Measurements from ENCODE around the gene FRMPD1. TPM values are rescaled to one million over a fixed set of nuclear protein-coding genes. Genes with fewer than 3 reads are reported as not detected.

FRMPD1 gene
- total RNA-seq, 6 experiments from 2014 or later = 0.10 to 0.74 (median 0.51) TPM

DNA sequence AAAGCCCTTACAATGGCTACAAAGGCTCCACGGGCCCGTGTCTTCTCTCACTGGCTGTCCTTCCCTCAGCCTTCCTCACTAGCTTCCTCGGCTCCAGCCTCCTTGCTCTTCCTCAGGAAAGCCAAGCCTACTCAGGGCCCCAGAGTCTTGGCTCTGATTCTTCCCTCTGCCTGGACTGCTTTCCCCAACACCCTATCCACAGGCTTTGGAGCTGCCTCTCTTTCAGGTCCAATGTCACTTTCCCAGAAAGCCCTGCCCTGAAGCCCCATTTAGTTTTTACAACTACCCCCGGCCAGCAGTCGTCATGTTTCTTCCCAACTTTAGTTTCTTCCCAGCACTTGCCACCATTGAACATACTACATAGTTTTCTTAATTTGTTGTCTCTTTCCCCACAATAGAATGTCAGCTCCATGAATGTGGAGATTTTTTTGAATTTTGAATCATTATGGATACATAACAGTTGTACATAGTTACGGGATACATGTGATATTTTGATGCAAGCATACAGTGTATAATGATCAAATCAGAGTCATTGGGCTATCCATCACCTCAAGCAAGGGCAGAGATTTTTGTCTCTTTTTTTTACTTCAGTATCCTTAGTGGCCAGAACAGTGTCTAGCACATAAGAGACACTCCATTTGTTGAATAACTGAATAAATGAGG lies 40.9 kb upstream of the FRMPD1 start:
- Histone ChIP-seq H3K27ac (no peak overlapping the region), H3K4me3 (no peak overlapping the region), H3K36me3 (no peaks in the 10 kb centered on the region), H3K4me1 (no peaks in the 10 kb centered on the region), H3K27me3 (no peaks in the 10 kb centered on the region), H3K9me3 (peaks cover 0 to 3% (median 0%) of the 10 kb centered on the region in 4 donors)
- ATAC-seq = no peak
- no peak for TF ChIP-seq POLR2A (IDR thresholded peaks at IDR 0.05)
- TF ChIP-seq, protein P1, sequence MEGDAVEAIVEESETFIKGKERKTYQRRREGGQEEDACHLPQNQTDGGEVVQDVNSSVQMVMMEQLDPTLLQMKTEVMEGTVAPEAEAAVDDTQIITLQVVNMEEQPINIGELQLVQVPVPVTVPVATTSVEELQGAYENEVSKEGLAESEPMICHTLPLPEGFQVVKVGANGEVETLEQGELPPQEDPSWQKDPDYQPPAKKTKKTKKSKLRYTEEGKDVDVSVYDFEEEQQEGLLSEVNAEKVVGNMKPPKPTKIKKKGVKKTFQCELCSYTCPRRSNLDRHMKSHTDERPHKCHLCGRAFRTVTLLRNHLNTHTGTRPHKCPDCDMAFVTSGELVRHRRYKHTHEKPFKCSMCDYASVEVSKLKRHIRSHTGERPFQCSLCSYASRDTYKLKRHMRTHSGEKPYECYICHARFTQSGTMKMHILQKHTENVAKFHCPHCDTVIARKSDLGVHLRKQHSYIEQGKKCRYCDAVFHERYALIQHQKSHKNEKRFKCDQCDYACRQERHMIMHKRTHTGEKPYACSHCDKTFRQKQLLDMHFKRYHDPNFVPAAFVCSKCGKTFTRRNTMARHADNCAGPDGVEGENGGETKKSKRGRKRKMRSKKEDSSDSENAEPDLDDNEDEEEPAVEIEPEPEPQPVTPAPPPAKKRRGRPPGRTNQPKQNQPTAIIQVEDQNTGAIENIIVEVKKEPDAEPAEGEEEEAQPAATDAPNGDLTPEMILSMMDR (IDR thresholded peaks at IDR 0.05) = no peak
- no peak for DNase-seq
- 76% methylated on average over 6 of the region's 6 CpGs for WGBS (ENCODE audit: insufficient coverage, low coverage, low lambda C conversion rate, missing lambda C conversion rate)
- intact Hi-C loops (cut with DNase I) = no loop called here

DNA sequence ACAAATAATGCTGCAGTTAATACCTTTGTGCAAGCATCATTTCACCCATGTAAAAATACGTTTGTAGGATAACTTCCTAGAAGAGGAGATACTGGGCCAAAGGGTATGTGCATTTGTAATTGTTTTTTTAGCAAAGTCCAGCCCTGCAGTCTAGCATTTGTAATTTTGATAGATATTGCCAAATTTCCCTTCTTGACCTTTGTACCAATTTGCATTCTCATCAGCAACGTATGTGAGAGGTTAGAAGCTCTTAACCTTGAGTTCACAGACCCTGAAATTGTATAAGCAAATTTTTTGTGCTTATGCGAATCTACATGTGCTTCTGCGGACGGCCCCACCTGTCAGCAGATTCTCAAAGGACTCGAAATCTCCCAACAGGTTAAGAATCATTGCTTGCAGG lies 39.7 kb upstream of the FRMPD1 start:
- Histone ChIP-seq H3K27me3 (no peaks in the 10 kb centered on the region), H3K27ac (no peak overlapping the region), H3K4me3 (no peak overlapping the region), H3K4me1 (no peaks in the 10 kb centered on the region), H3K9me3 (peaks cover 0 to 3% (median 0%) of the 10 kb centered on the region in 4 donors), H3K36me3 (no peaks in the 10 kb centered on the region)
- no peak for TF ChIP-seq POLR2A (IDR thresholded peaks at IDR 0.05)
- TF ChIP-seq, protein P1 (IDR thresholded peaks at IDR 0.05) = no peak
- ATAC-seq (no peak), DNase-seq (no peak)
- 64% methylated on average over 6 of the region's 6 CpGs for WGBS (ENCODE audit: insufficient coverage, low coverage, low lambda C conversion rate, missing lambda C conversion rate)
- intact Hi-C loops (cut with DNase I) = no loop called here

DNA sequence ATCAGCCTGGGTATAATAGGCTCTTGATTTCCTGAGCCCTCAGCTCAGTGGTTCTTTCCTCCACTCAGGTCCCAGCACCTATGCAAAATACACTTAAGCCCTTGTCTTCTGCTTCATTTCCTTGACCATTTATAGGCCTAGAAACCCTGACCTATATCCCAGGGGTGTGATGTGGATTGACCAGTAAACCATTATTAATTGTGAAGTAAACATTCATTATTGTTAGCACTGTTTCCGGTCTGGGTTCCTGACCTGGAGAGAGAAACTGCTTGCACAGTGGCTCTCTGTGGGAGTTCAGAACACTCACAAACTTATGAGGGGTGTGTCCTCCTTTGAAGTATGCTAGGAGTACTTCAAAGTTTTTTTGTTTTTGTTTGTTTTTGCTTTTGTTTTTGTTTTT lies 38.8 kb upstream of the FRMPD1 start:
- no peak for ATAC-seq
- no peak for DNase-seq
- TF ChIP-seq, protein P1 (IDR thresholded peaks at IDR 0.05) = no peak
- no peak for TF ChIP-seq POLR2A (IDR thresholded peaks at IDR 0.05)
- peaks cover 0 to 3% (median 0%) of the 10 kb centered on the region in 4 donors for H3K9me3 ChIP-seq
- H3K27me3 ChIP-seq = no peaks in the 10 kb centered on the region
- H3K36me3 ChIP-seq = no peaks in the 10 kb centered on the region
- no peaks in the 10 kb centered on the region for H3K4me1 ChIP-seq
- intact Hi-C loops (cut with DNase I) = no loop called here
- no peak overlapping the region for H3K27ac ChIP-seq
- 56% methylated on average over 1 of the region's 1 CpG for WGBS (ENCODE audit: insufficient coverage, low coverage, low lambda C conversion rate, missing lambda C conversion rate)
- H3K4me3 ChIP-seq = no peak overlapping the region

DNA sequence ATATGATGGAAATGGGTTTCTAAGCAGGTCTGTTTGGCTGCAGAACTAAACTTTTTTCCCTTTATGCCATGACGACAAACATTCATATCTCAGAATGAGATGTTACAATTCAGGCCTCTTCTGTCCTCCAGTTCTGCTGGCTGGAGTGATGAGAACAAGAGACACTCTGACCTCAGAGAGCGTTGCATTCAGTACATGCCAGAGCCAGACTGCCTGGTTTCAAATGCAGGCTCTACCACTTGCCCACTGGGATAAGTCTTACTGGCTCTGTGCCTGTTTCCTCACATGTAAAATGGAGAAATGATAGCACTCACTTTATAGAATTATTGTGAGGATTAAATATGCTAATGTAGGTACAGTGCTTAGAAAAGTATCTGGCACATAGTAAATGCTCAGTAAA lies 33.6 kb upstream of the FRMPD1 start:
- no peak overlapping the region for H3K4me3 ChIP-seq
- H3K4me1 ChIP-seq = no peaks in the 10 kb centered on the region
- 92% methylated on average over 2 of the region's 2 CpGs for WGBS (ENCODE audit: insufficient coverage, low coverage, low lambda C conversion rate, missing lambda C conversion rate)
- no peak for DNase-seq
- H3K27me3 ChIP-seq = no peaks in the 10 kb centered on the region
- no peaks in the 10 kb centered on the region for H3K36me3 ChIP-seq
- intact Hi-C loops (cut with DNase I) = no loop called here
- H3K27ac ChIP-seq = no peak overlapping the region
- no peak for ATAC-seq
- no peak for TF ChIP-seq POLR2A (IDR thresholded peaks at IDR 0.05)
- TF ChIP-seq, protein P1 (IDR thresholded peaks at IDR 0.05) = no peak
- H3K9me3 ChIP-seq = no peaks in the 10 kb centered on the region

Data from right lobe of liver (tissue), 6 donors.